ENCODE data around the gene ACTG1. TPM values are rescaled to one million over a fixed set of nuclear protein-coding genes. Genes with fewer than 3 reads are reported as not detected.

ACTG1 gene
- total RNA-seq, 1 experiment from 2014 or later = 2,634 TPM

- Histone ChIP-seq H3K4me3 (ENCODE audit: low read length) (no peak overlapping the region), H4K20me1 (ENCODE audit: insufficient read depth, low read depth, low read length) (no peaks in the 10 kb centered on the region), H3K9ac (ENCODE audit: low read length) (no peak overlapping the region), H3K36me3 (ENCODE audit: insufficient read depth, low read length) (no peaks in the 10 kb centered on the region), H3K27me3 (ENCODE audit: low read length) (no peaks in the 10 kb centered on the region), H2AFZ (ENCODE audit: low read length) (no peak overlapping the region), H3K9me2 (replicated peaks; ENCODE audit: insufficient read depth, low read length) (no peaks in the 10 kb centered on the region), H3K79me2 (ENCODE audit: low read length) (no peaks in the 10 kb centered on the region), H3K9me3 (ENCODE audit: low read length) (no peaks in the 10 kb centered on the region), H3K27ac (ENCODE audit: low read length) (no peak overlapping the region), H3K4me1 (ENCODE audit: low read length) (no peaks in the 10 kb centered on the region), H3K4me2 (ENCODE audit: low read depth, low read length, poor library complexity, severe bottlenecking) (no peak overlapping the region)
- DNase-seq = no peak
These were observed 43.9 kb downstream of the ACTG1 start for GRCh38 chr17:81468770-81469121.

GRCh38 chr17:81468111-81468769 is 44.4 kb downstream of the ACTG1 start:
- H3K9me2 ChIP-seq (replicated peaks; ENCODE audit: insufficient read depth, low read length) = no peaks in the 10 kb centered on the region
- no peak overlapping the region for H3K4me3 ChIP-seq (ENCODE audit: low read length)
- no peaks in the 10 kb centered on the region for H3K36me3 ChIP-seq (ENCODE audit: insufficient read depth, low read length)
- H3K79me2 ChIP-seq (ENCODE audit: low read length) = no peaks in the 10 kb centered on the region
- no peaks in the 10 kb centered on the region for H3K4me1 ChIP-seq (ENCODE audit: low read length)
- DNase-seq = no peak
- H3K9ac ChIP-seq (ENCODE audit: low read length) = no peak overlapping the region
- H3K9me3 ChIP-seq (ENCODE audit: low read length) = no peaks in the 10 kb centered on the region
- H3K4me2 ChIP-seq (ENCODE audit: low read depth, low read length, poor library complexity, severe bottlenecking) = no peak overlapping the region
- H4K20me1 ChIP-seq (ENCODE audit: insufficient read depth, low read depth, low read length) = no peaks in the 10 kb centered on the region
- no peak overlapping the region for H2AFZ ChIP-seq (ENCODE audit: low read length)
- H3K27ac ChIP-seq (ENCODE audit: low read length) = no peak overlapping the region
- no peaks in the 10 kb centered on the region for H3K27me3 ChIP-seq (ENCODE audit: low read length)

GRCh38 chr17:81466564-81467472 is 45.8 kb downstream of the ACTG1 start:
- Histone ChIP-seq H3K79me2 (ENCODE audit: low read length) (no peaks in the 10 kb centered on the region), H3K4me3 (ENCODE audit: low read length) (no peak overlapping the region), H3K4me1 (ENCODE audit: low read length) (no peaks in the 10 kb centered on the region), H3K36me3 (ENCODE audit: insufficient read depth, low read length) (no peaks in the 10 kb centered on the region), H3K4me2 (ENCODE audit: low read depth, low read length, poor library complexity, severe bottlenecking) (no peak overlapping the region), H2AFZ (ENCODE audit: low read length) (no peak overlapping the region), H4K20me1 (ENCODE audit: insufficient read depth, low read depth, low read length) (no peaks in the 10 kb centered on the region), H3K9me2 (replicated peaks; ENCODE audit: insufficient read depth, low read length) (no peaks in the 10 kb centered on the region), H3K27ac (ENCODE audit: low read length) (no peak overlapping the region), H3K9me3 (ENCODE audit: low read length) (no peaks in the 10 kb centered on the region), H3K9ac (ENCODE audit: low read length) (no peak overlapping the region), H3K27me3 (ENCODE audit: low read length) (no peaks in the 10 kb centered on the region)
- no peak for DNase-seq

- H3K9ac ChIP-seq (ENCODE audit: low read length) = no peak overlapping the region
These were observed 46.7 kb downstream of the ACTG1 start for GRCh38 chr17:81465910-81466309.

DNA sequence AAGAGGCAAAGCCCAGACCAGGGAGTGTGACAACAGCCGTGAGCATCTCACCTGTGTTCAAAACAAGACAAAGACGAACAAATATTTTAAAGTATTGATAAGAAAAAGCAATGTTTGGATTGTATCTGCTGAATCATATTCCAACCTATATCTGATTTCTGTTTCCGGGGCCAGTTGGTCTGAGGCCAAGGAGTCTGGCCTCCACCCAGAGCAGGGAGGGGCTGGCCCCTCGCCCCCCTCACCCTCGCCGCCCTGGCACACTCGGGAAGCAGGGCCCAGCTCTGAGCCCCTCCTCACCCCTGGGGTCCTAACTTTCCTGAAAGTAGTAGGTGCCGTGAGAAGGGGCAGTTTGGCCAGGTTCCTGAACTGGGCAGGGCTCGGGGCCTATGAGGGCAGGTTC is 48.0 kb downstream of the ACTG1 start:
- H3K27me3 ChIP-seq (ENCODE audit: low read length) = no peaks in the 10 kb centered on the region
- no peak overlapping the region for H3K4me2 ChIP-seq (ENCODE audit: low read depth, low read length, poor library complexity, severe bottlenecking)
- H2AFZ ChIP-seq (ENCODE audit: low read length) = no peak overlapping the region
- no peaks in the 10 kb centered on the region for H3K9me2 ChIP-seq (replicated peaks; ENCODE audit: insufficient read depth, low read length)
- H3K9me3 ChIP-seq (ENCODE audit: low read length) = no peaks in the 10 kb centered on the region
- H3K36me3 ChIP-seq (ENCODE audit: insufficient read depth, low read length) = no peaks in the 10 kb centered on the region
- DNase-seq = no peak
- no peak overlapping the region for H3K4me3 ChIP-seq (ENCODE audit: low read length)
- no peaks in the 10 kb centered on the region for H3K79me2 ChIP-seq (ENCODE audit: low read length)
- H3K27ac ChIP-seq (ENCODE audit: low read length) = no peak overlapping the region
- H4K20me1 ChIP-seq (ENCODE audit: insufficient read depth, low read depth, low read length) = no peaks in the 10 kb centered on the region
- no peaks in the 10 kb centered on the region for H3K4me1 ChIP-seq (ENCODE audit: low read length)
- H3K9ac ChIP-seq (ENCODE audit: low read length) = no peak overlapping the region

More at GRCh38 chr17:81465910-81466309, 46.7 kb downstream of the ACTG1 start:
- H3K36me3 ChIP-seq (ENCODE audit: insufficient read depth, low read length) = no peaks in the 10 kb centered on the region
- no peaks in the 10 kb centered on the region for H3K4me1 ChIP-seq (ENCODE audit: low read length)
- H2AFZ ChIP-seq (ENCODE audit: low read length) = no peak overlapping the region
- no peaks in the 10 kb centered on the region for H3K9me3 ChIP-seq (ENCODE audit: low read length)
- no peaks in the 10 kb centered on the region for H3K9me2 ChIP-seq (replicated peaks; ENCODE audit: insufficient read depth, low read length)
- no peak overlapping the region for H3K4me3 ChIP-seq (ENCODE audit: low read length)
- DNase-seq = no peak
- no peak overlapping the region for H3K4me2 ChIP-seq (ENCODE audit: low read depth, low read length, poor library complexity, severe bottlenecking)
- H3K27me3 ChIP-seq (ENCODE audit: low read length) = no peaks in the 10 kb centered on the region
- H4K20me1 ChIP-seq (ENCODE audit: insufficient read depth, low read depth, low read length) = no peaks in the 10 kb centered on the region
- no peaks in the 10 kb centered on the region for H3K79me2 ChIP-seq (ENCODE audit: low read length)
- no peak overlapping the region for H3K27ac ChIP-seq (ENCODE audit: low read length)

DNA sequence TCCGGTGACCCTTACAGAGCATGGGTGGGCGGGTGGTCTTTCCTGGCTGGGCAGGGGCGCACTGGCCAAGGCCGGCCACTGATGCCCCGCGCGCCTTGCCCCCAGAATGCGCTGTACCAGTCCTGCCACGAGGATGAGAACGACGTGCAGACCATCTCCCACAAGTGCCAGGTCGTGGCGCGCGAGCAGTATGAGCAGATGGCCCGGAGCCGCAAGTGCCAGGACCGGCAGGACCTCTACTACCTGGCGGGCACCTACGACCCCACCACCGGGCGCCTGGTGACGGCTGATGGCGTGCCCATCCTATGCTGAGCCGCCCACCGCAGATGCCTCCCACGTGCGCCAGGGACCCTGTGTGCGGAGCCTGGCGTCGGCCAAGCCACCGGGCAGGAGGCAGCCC is 49.1 kb downstream of the ACTG1 start:
- no peaks in the 10 kb centered on the region for H3K9me3 ChIP-seq (ENCODE audit: low read length)
- no peak overlapping the region for H2AFZ ChIP-seq (ENCODE audit: low read length)
- no peaks in the 10 kb centered on the region for H3K36me3 ChIP-seq (ENCODE audit: insufficient read depth, low read length)
- no peak overlapping the region for H3K4me3 ChIP-seq (ENCODE audit: low read length)
- no peaks in the 10 kb centered on the region for H3K27me3 ChIP-seq (ENCODE audit: low read length)
- no peak overlapping the region for H3K27ac ChIP-seq (ENCODE audit: low read length)
- no peaks in the 10 kb centered on the region for H3K4me1 ChIP-seq (ENCODE audit: low read length)
- no peaks in the 10 kb centered on the region for H4K20me1 ChIP-seq (ENCODE audit: insufficient read depth, low read depth, low read length)
- no peak for DNase-seq
- H3K9me2 ChIP-seq (replicated peaks; ENCODE audit: insufficient read depth, low read length) = no peaks in the 10 kb centered on the region
- H3K9ac ChIP-seq (ENCODE audit: low read length) = no peak overlapping the region
- H3K4me2 ChIP-seq (ENCODE audit: low read depth, low read length, poor library complexity, severe bottlenecking) = no peak overlapping the region
- no peaks in the 10 kb centered on the region for H3K79me2 ChIP-seq (ENCODE audit: low read length)

DNA sequence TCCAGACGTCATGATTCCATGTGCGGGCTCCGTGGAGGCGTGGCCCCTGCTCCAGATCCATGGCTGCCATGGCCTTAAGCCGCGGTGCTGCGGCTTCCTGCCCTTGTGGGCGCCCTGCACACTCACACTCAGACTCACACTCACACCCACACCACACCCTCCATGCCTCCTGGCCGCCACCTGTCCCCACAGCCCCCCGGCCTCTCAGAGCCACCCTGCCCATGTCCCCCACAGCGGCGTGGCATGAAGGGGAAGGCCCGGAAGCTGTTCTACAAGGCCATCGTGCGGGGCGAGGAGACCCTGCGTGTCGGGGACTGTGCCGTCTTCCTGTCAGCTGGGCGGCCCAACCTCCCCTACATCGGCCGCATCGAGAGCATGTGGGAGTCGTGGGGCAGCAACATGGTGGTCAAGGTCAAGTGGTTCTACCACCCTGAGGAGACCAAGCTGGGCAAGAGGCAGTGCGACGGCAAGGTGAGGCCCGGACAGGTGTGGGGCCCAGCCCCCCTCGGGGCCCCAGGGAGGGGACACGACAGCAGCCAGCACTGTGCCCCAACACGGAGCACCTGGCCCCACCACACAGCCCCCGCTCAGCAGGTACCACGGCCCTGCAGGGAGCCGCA is 50.0 kb downstream of the ACTG1 start:
- no peaks in the 10 kb centered on the region for H3K27me3 ChIP-seq (ENCODE audit: low read length)
- H3K4me2 ChIP-seq (ENCODE audit: low read depth, low read length, poor library complexity, severe bottlenecking) = no peak overlapping the region
- H3K9ac ChIP-seq (ENCODE audit: low read length) = no peak overlapping the region

More for the DNA sequence above, 50.0 kb downstream of the ACTG1 start:
- no peak for DNase-seq
- Histone ChIP-seq H3K27ac (ENCODE audit: low read length) (no peak overlapping the region), H3K4me1 (ENCODE audit: low read length) (no peaks in the 10 kb centered on the region), H3K79me2 (ENCODE audit: low read length) (no peaks in the 10 kb centered on the region), H3K9me2 (replicated peaks; ENCODE audit: insufficient read depth, low read length) (no peaks in the 10 kb centered on the region), H3K36me3 (ENCODE audit: insufficient read depth, low read length) (no peaks in the 10 kb centered on the region), H4K20me1 (ENCODE audit: insufficient read depth, low read depth, low read length) (no peaks in the 10 kb centered on the region), H2AFZ (ENCODE audit: low read length) (no peak overlapping the region), H3K9me3 (ENCODE audit: low read length) (no peaks in the 10 kb centered on the region), H3K4me3 (ENCODE audit: low read length) (no peak overlapping the region)
